MM.1S (cell line): ENCODE measurements around the gene SH2D4B.

ENCODE experiments used
- DNase-seq: peaks from one replicate; pipeline ENCODE4 v3.0.0-alpha.2; 2015
- H2AFZ ChIP-seq: fragments of 300-600 bp; sonication (generic); 2 replicates; pipeline ENCODE4 v1.6.0; 2016; ENCODE audit warnings: antibody characterized with exemption, low read length
- H3F3A ChIP-seq: fragments of 300-600 bp; sonication (generic); 2 replicates; pipeline ENCODE4 v1.6.1; 2016; ENCODE audit warnings: mild to moderate bottlenecking, antibody characterized with exemption, low read length, moderate library complexity, mixed read lengths; ENCODE audit not compliant: insufficient read depth
- H3K27ac ChIP-seq: fragments of 300-600 bp; sonication (generic); 2 replicates; pipeline ENCODE4 v1.5.1; 2016; ENCODE audit warnings: mild to moderate bottlenecking, low read length
- H3K27me3 ChIP-seq: fragments of 300-600 bp; sonication (generic); replicated peaks from 2 replicates; pipeline ENCODE4 v1.6.0; 2016; ENCODE audit warnings: low read length; ENCODE audit not compliant: insufficient read depth
- H3K36me3 ChIP-seq: fragments of 300-600 bp; sonication (generic); replicated peaks from 2 replicates; pipeline ENCODE4 v1.6.1; 2016; ENCODE audit warnings: mild to moderate bottlenecking, low read length, mixed read lengths; ENCODE audit not compliant: insufficient read depth
- H3K4me1 ChIP-seq: fragments of 300-600 bp; sonication (generic); 2 replicates; pipeline ENCODE4 v1.6.1; 2016; ENCODE audit warnings: low read length, mixed read lengths
- H3K4me2 ChIP-seq: fragments of 300-600 bp; sonication (generic); 2 replicates; pipeline ENCODE4 v1.6.0; 2016; ENCODE audit warnings: low read depth, low read length
- H3K4me3 ChIP-seq: fragments of 300-600 bp; sonication (generic); 2 replicates; pipeline ENCODE4 v1.5.1; 2016; ENCODE audit warnings: low read length, mixed read lengths
- H3K79me2 ChIP-seq: fragments of 300-600 bp; sonication (generic); 2 replicates; pipeline ENCODE4 v1.6.1; 2016; ENCODE audit warnings: mixed run types, low read length, mixed read lengths
- H3K9ac ChIP-seq: fragments of 300-600 bp; sonication (generic); 2 replicates; pipeline ENCODE4 v1.6.1; 2016; ENCODE audit warnings: low read length, mixed read lengths
- H3K9me2 ChIP-seq: fragments of 300-600 bp; sonication (generic); replicated peaks from 2 replicates; pipeline ENCODE4 v1.6.1; 2016; ENCODE audit warnings: mild to moderate bottlenecking, low read length, mixed read lengths; ENCODE audit not compliant: insufficient read depth
- H3K9me3 ChIP-seq: fragments of 300-600 bp; sonication (generic); replicated peaks from 2 replicates; pipeline ENCODE4 v1.6.1; 2016; ENCODE audit warnings: mild to moderate bottlenecking, low read length, mixed read lengths; ENCODE audit not compliant: insufficient read depth
- H4K20me1 ChIP-seq: fragments of 300-600 bp; sonication (generic); 2 replicates; pipeline ENCODE4 v1.6.1; 2016; ENCODE audit warnings: mild to moderate bottlenecking, low read length, moderate library complexity, mixed read lengths; ENCODE audit not compliant: insufficient read depth
- CTCF ChIP-seq: fragments of 300-600 bp; sonication (generic); IDR thresholded peaks from 2 replicates; pipeline ENCODE4 v1.5.1; 2016; ENCODE audit warnings: antibody characterized with exemption, low read length, mixed read lengths
- EZH2 ChIP-seq: fragments of 300-600 bp; sonication (generic); optimal IDR thresholded peaks from 2 replicates; pipeline ENCODE3; 2017; ENCODE audit warnings: low read depth, mild to moderate bottlenecking, antibody characterized with exemption, low read length, mixed read lengths
- EZH2phosphoT487 ChIP-seq: fragments of 300-600 bp; sonication (generic); IDR thresholded peaks from 2 replicates; pipeline ENCODE4 v1.6.1; 2018; ENCODE audit warnings: antibody characterized with exemption, low read length

SH2D4B gene

DNA sequence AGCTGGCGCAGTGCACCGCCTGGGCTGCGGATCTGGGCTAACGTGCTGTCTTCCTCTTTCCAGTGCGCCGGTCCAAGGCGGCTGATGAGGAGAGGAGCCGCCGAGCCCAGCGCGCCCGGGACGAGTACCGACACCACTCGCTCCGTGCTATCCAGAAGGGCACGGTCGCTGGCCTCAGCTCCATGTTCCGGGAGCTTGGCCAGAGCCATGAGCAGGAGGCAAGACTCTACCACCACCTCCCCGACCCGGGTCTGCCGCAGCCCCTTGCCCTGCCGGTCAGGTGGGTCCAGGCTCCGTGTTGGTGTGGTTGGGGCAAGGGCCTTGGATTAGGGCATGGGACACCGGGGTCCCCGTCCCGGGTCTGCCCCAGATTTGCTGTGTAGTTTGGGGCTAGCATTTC is 65.8 kb downstream of the SH2D4B start:
- no peak for TF ChIP-seq CTCF
- TF ChIP-seq EZH2phosphoT487 = no peak
- TF ChIP-seq EZH2 = no peak
- H3K9me3 ChIP-seq = no peaks in the 10 kb centered on the region
- no peaks in the 10 kb centered on the region for H3K4me1 ChIP-seq
- DNase-seq = no peak
- no peaks in the 10 kb centered on the region for H4K20me1 ChIP-seq
- H3K79me2 ChIP-seq = no peaks in the 10 kb centered on the region
- H3F3A ChIP-seq = no peaks in the 10 kb centered on the region
- no peak overlapping the region for H2AFZ ChIP-seq
- H3K9me2 ChIP-seq = no peaks in the 10 kb centered on the region
- no peaks in the 10 kb centered on the region for H3K27me3 ChIP-seq
- no peak overlapping the region for H3K27ac ChIP-seq
- H3K4me2 ChIP-seq = no peak overlapping the region
- no peak overlapping the region for H3K4me3 ChIP-seq
- H3K36me3 ChIP-seq = no peaks in the 10 kb centered on the region
- no peak overlapping the region for H3K9ac ChIP-seq

- no peak overlapping the region for H3K4me3 ChIP-seq
- no peaks in the 10 kb centered on the region for H3K9me2 ChIP-seq
- DNase-seq = no peak
- no peaks in the 10 kb centered on the region for H3K9me3 ChIP-seq
- no peaks in the 10 kb centered on the region for H4K20me1 ChIP-seq
- H3K36me3 ChIP-seq = no peaks in the 10 kb centered on the region
- H3K79me2 ChIP-seq = no peaks in the 10 kb centered on the region
- no peak overlapping the region for H2AFZ ChIP-seq
- no peak overlapping the region for H3K9ac ChIP-seq
- no peaks in the 10 kb centered on the region for H3K27me3 ChIP-seq
- TF ChIP-seq EZH2 (no peak), EZH2phosphoT487 (no peak), CTCF (no peak)
- no peaks in the 10 kb centered on the region for H3F3A ChIP-seq
- H3K4me2 ChIP-seq = no peak overlapping the region
- no peak overlapping the region for H3K27ac ChIP-seq
- H3K4me1 ChIP-seq = no peaks in the 10 kb centered on the region
Measured at GRCh38 chr10:80608706-80609105, 71.0 kb downstream of the SH2D4B start.

- no peaks in the 10 kb centered on the region for H3K27me3 ChIP-seq
- H3K4me2 ChIP-seq = no peak overlapping the region
- DNase-seq = no peak
- H3K79me2 ChIP-seq = no peaks in the 10 kb centered on the region
- H3K9me3 ChIP-seq = no peaks in the 10 kb centered on the region
- no peak overlapping the region for H3K27ac ChIP-seq
- H3K9me2 ChIP-seq = no peaks in the 10 kb centered on the region
- no peak overlapping the region for H3K4me3 ChIP-seq
- H3K36me3 ChIP-seq = no peaks in the 10 kb centered on the region
- H4K20me1 ChIP-seq = no peaks in the 10 kb centered on the region
- H3F3A ChIP-seq = no peaks in the 10 kb centered on the region
- H3K4me1 ChIP-seq = no peaks in the 10 kb centered on the region
- H3K9ac ChIP-seq = no peak overlapping the region
- TF ChIP-seq EZH2 (no peak), CTCF (no peak), EZH2phosphoT487 (no peak)
- no peak overlapping the region for H2AFZ ChIP-seq
Measured at GRCh38 chr10:80609331-80609730, 71.6 kb downstream of the SH2D4B start.
